Keratinocyte (primary cell): Measurements from ENCODE around the gene HLA-DPB1. TPM values are rescaled to one million over a fixed set of nuclear protein-coding genes. Genes with fewer than 3 reads are reported as not detected.

Source experiments
- DNase-seq: peaks from one replicate; pipeline ENCODE4 v3.0.0-alpha.2; 2011; ENCODE audit warnings: low read depth, missing footprints, low spot score
- FAIRE-seq: peaks from 2 replicates; lab custom pipeline; 2011; peaks lifted over from hg19 to GRCh38; lab: Jason Lieb, UNC
- H2AFZ ChIP-seq: 2 replicates; pipeline ENCODE4 v1.6.0; 2012; ENCODE audit warnings: low read length, control low read depth, inconsistent platforms; ENCODE audit not compliant: control insufficient read depth
- H3K27ac ChIP-seq: 2 replicates; pipeline ENCODE4 v1.5.1; 2011; ENCODE audit warnings: low read length; ENCODE audit not compliant: control insufficient read depth, insufficient read depth
- H3K27me3 ChIP-seq: 3 replicates; pipeline ENCODE4 v1.6.0; 2011; ENCODE audit warnings: low read length; ENCODE audit not compliant: control insufficient read depth, insufficient read depth; ENCODE audit errors: extremely low read depth
- H3K36me3 ChIP-seq, 2 experiments: 2 replicates in 1 of 2; 3 replicates in 1 of 2; pipeline ENCODE4 v1.5.1; 2011; ENCODE audit warnings: low read length in 2 of 2, mild to moderate bottlenecking in 1 of 2; ENCODE audit not compliant: control insufficient read depth in 2 of 2, insufficient read depth in 2 of 2; ENCODE audit errors: extremely low read depth in 1 of 2
- H3K4me1 ChIP-seq: 3 replicates; pipeline ENCODE4 v1.5.1; 2011; ENCODE audit warnings: low read length; ENCODE audit not compliant: control insufficient read depth, insufficient read depth; ENCODE audit errors: extremely low read depth
- H3K4me2 ChIP-seq: 3 replicates; pipeline ENCODE4 v1.6.0; 2011; ENCODE audit warnings: low read depth, low read length; ENCODE audit not compliant: control insufficient read depth, insufficient read depth; ENCODE audit errors: extremely low read depth
- H3K4me3 ChIP-seq, 3 experiments: fragments of 200-600 bp in 1 of 3; sonication (generic) in 1 of 3; 2 replicates in 2 of 3; 3 replicates in 1 of 3; pipeline ENCODE4 v1.5.1; 2011 to 2016; ENCODE audit warnings: low read length in 3 of 3, mild to moderate bottlenecking in 3 of 3, control low read depth in 2 of 3, inconsistent platforms in 1 of 3, low read depth in 1 of 3, mixed read lengths in 1 of 3, mixed run types in 1 of 3, moderate library complexity in 1 of 3; ENCODE audit not compliant: control insufficient read depth in 2 of 3, insufficient read depth in 2 of 3; ENCODE audit errors: extremely low read depth in 1 of 3
- H3K79me2 ChIP-seq: 2 replicates; pipeline ENCODE4 v1.6.0; 2012; ENCODE audit warnings: low read length; ENCODE audit not compliant: control insufficient read depth, insufficient read depth
- H3K9ac ChIP-seq: 3 replicates; pipeline ENCODE4 v1.6.0; 2011; ENCODE audit warnings: low read length; ENCODE audit not compliant: control insufficient read depth, insufficient read depth; ENCODE audit errors: extremely low read depth
- H3K9me1 ChIP-seq: 3 replicates; pipeline ENCODE4 v1.6.0; 2011; ENCODE audit warnings: low read length; ENCODE audit not compliant: control insufficient read depth, insufficient read depth; ENCODE audit errors: extremely low read depth
- H3K9me3 ChIP-seq: 2 replicates; pipeline ENCODE4 v1.5.1; 2012; ENCODE audit warnings: low read depth, low read length; ENCODE audit not compliant: control insufficient read depth
- H4K20me1 ChIP-seq: 3 replicates; pipeline ENCODE4 v1.6.0; 2011; ENCODE audit warnings: low read length; ENCODE audit not compliant: control insufficient read depth, insufficient read depth; ENCODE audit errors: extremely low read depth
- CTCF ChIP-seq, 3 experiments: IDR thresholded peaks in 1 of 3; conservative IDR thresholded peaks in 1 of 3; optimal IDR thresholded peaks in 1 of 3; 2 replicates in 2 of 3; 3 replicates in 1 of 3; pipeline versions ENCODE3 to v1.5.1; 2011; ENCODE audit warnings: low read length in 3 of 3, mild to moderate bottlenecking in 3 of 3, moderate library complexity in 2 of 3, control low read depth in 1 of 3, inconsistent platforms in 1 of 3; ENCODE audit not compliant: insufficient read depth in 2 of 3; ENCODE audit errors: extremely low read depth in 1 of 3
- EZH2 ChIP-seq: IDR thresholded peaks from one replicate; pipeline ENCODE4 v1.6.1; 2012; ENCODE audit warnings: inconsistent platforms, mild to moderate bottlenecking, low read length, moderate library complexity
- dilution Hi-C: fragments of 300-500 bp; cut with MboI; formaldehyde crosslinking; loops from one replicate; pipeline ENCODE4 v1.7.0; 2020; ENCODE audit warnings: low sequenced_read_pairs; ENCODE audit not compliant: extremely low pct_ligation_motif_present
- polyA plus RNA-seq, 5 experiments: library from polyadenylated mRNA; depleted of rRNA in 3 of 5; stranded (reverse) in 3 of 5; stranded (forward) in 1 of 5; unstranded in 1 of 5; fragments of >200 nt; gene quantifications; 1 replicate in 1 of 5; 2 replicates in 3 of 5; 3 replicates in 1 of 5; pipeline versions ENCODE4 v1.2.1 to v1.2.3, GENCODE V29; 2011 to 2012; ENCODE audit warnings: missing spikeins in 2 of 5, low read depth in 1 of 5, low replicate concordance in 1 of 5

The HLA-DPB1 gene
- polyA plus RNA-seq, 1 donor (not counting 4 experiments of a cell fraction or from before 2014, with no cell fraction given) = 0.13 TPM

GRCh38 chr6:33113755-33114154 is 38.0 kb downstream of the HLA-DPB1 start:
- Histone ChIP-seq H2AFZ (no peak overlapping the region), H3K4me3 (no peak overlapping the region), H3K27me3 (peaks cover 30% of the 10 kb centered on the region), H4K20me1 (no peaks in the 10 kb centered on the region), H3K9ac (no peak overlapping the region), H3K9me1 (no peaks in the 10 kb centered on the region), H3K9me3 (no peaks in the 10 kb centered on the region), H3K4me1 (no peaks in the 10 kb centered on the region), H3K36me3 (no peaks in the 10 kb centered on the region), H3K4me2 (no peak overlapping the region), H3K27ac (no peak overlapping the region), H3K79me2 (no peaks in the 10 kb centered on the region)
- DNase-seq (no peak), FAIRE-seq (no peak)
- dilution Hi-C loops = no loop called here
- TF ChIP-seq EZH2 = no peak

- Histone ChIP-seq H3K9ac (no peak overlapping the region), H3K79me2 (no peaks in the 10 kb centered on the region), H3K9me3 (no peaks in the 10 kb centered on the region), H3K27me3 (peaks cover 31% of the 10 kb centered on the region), H3K4me2 (no peak overlapping the region), H4K20me1 (no peaks in the 10 kb centered on the region), H3K9me1 (no peaks in the 10 kb centered on the region), H3K4me3 (no peak overlapping the region), H3K36me3 (no peaks in the 10 kb centered on the region), H3K4me1 (no peaks in the 10 kb centered on the region), H2AFZ (no peak overlapping the region), H3K27ac (no peak overlapping the region)
- no peak for FAIRE-seq
- dilution Hi-C loops = no loop called here
- DNase-seq = no peak
- TF ChIP-seq EZH2 (no peak), CTCF (optimal IDR thresholded peaks at IDR 0.05 in 1 of 3, IDR thresholded peaks at IDR 0.05 in 1 of 3, conservative IDR thresholded peaks at IDR 0.05 in 1 of 3; ENCODE audit: extremely low read depth in 1 of 3, insufficient read depth in 2 of 3, low read length in 3 of 3) (no peak)
These were observed 38.6 kb downstream of the HLA-DPB1 start for GRCh38 chr6:33114406-33114805.

GRCh38 chr6:33116417-33116816 is 40.6 kb downstream of the HLA-DPB1 start:
- Histone ChIP-seq H3K27me3 (peaks cover 37% of the 10 kb centered on the region), H3K36me3 (no peaks in the 10 kb centered on the region), H3K79me2 (no peaks in the 10 kb centered on the region), H4K20me1 (no peaks in the 10 kb centered on the region), H3K9ac (no peak overlapping the region), H3K4me1 (no peaks in the 10 kb centered on the region), H2AFZ (no peak overlapping the region), H3K9me1 (no peaks in the 10 kb centered on the region), H3K9me3 (no peaks in the 10 kb centered on the region), H3K27ac (no peak overlapping the region), H3K4me3 (no peak overlapping the region), H3K4me2 (no peak overlapping the region)
- no peak for FAIRE-seq
- dilution Hi-C loops = no loop called here
- no peak for DNase-seq
- TF ChIP-seq CTCF (optimal IDR thresholded peaks at IDR 0.05 in 1 of 3, IDR thresholded peaks at IDR 0.05 in 1 of 3, conservative IDR thresholded peaks at IDR 0.05 in 1 of 3; ENCODE audit: extremely low read depth in 1 of 3, insufficient read depth in 2 of 3, low read length in 3 of 3) (no peak), EZH2 (no peak)
